HepG2 (cell line): ENCODE measurements around the gene AKT2. TPM values are rescaled to one million over a fixed set of nuclear protein-coding genes. Genes with fewer than 3 reads are reported as not detected.

Experiments used
- ATAC-seq: fragments of 200-7000 bp; cut with Tn5 transposase; 3 replicates; pipeline ENCODE4 v1.9.1; 2020; ENCODE audit warnings: mild to moderate bottlenecking, moderate library complexity
- BruUV-seq: library from RNA; stranded (reverse); fragments of 400-500 nt; replicated peaks from 2 replicates; lab custom pipeline; 2021; lab: Mats Ljungman, UMichigan
- CTCF ChIA-PET: fragments of 300-600 bp; formaldehyde crosslinking; extraction: SDS; loops from one replicate; lab custom pipeline; 2021; ENCODE audit warnings: low total read pairs, inconsistent platforms, low intra/inter-chr PET ratio; lab: Yijun Ruan, JAX
- POLR2A ChIA-PET: fragments of 350-600 bp; sonication (Branson Sonifier 250); formaldehyde crosslinking; loops from one replicate; lab custom pipeline; 2020; ENCODE audit warnings: antibody characterized with exemption, inconsistent platforms; lab: Yijun Ruan, JAX
- DNase-seq: peaks from one replicate; pipeline ENCODE4 v3.0.0-alpha.2; 2015; ENCODE audit warnings: low spot score
- FAIRE-seq: peaks from 3 replicates; lab custom pipeline; 2011; peaks lifted over from hg19 to GRCh38; lab: Jason Lieb, UNC
- H2AFZ ChIP-seq: one replicate; pipeline ENCODE4 v1.6.1; 2011; ENCODE audit warnings: low read length, inconsistent platforms
- H3K27ac ChIP-seq: fragments of 300-600 bp; 3 replicates; pipeline ENCODE4 v1.8.0; 2011; ENCODE audit warnings: mixed run types, mild to moderate bottlenecking, mixed read lengths, low read length, inconsistent platforms; ENCODE audit not compliant: insufficient read depth; ENCODE audit errors: extremely low read length
- H3K27me3 ChIP-seq, 2 experiments: fragments of 200-600 bp in 1 of 2; 2 replicates in 1 of 2; 3 replicates in 1 of 2; pipeline versions ENCODE4 v1.6.0 to v1.8.0; 2011; ENCODE audit warnings: low read length in 2 of 2, mild to moderate bottlenecking in 2 of 2, moderate library complexity in 2 of 2, inconsistent platforms in 1 of 2; ENCODE audit not compliant: insufficient read depth in 2 of 2, control insufficient read depth in 1 of 2
- H3K36me3 ChIP-seq, 2 experiments: fragments of 200-600 bp in 1 of 2; replicated peaks in 1 of 2; 2 replicates in 1 of 2; 3 replicates in 1 of 2; pipeline versions ENCODE4 v1.5.1 to v1.8.0; 2011; ENCODE audit warnings: low read length in 2 of 2, inconsistent platforms in 1 of 2; ENCODE audit not compliant: insufficient read depth in 2 of 2, control insufficient read depth in 1 of 2
- H3K4me1 ChIP-seq: 2 replicates; pipeline ENCODE4 v1.5.1; 2012; ENCODE audit warnings: low read length, inconsistent platforms; ENCODE audit not compliant: insufficient read depth
- H3K4me2 ChIP-seq: 2 replicates; pipeline ENCODE4 v1.6.0; 2011; ENCODE audit warnings: low read depth, low read length, inconsistent platforms
- H3K4me3 ChIP-seq, 3 experiments: fragments of 200-600 bp in 1 of 3; sonication (generic), shearing (Covaris generic) in 1 of 3; replicated peaks in 1 of 3; 2 replicates each; pipeline ENCODE4 v1.5.1; 2011 to 2016; ENCODE audit warnings: low read length in 3 of 3, inconsistent platforms in 2 of 3, low read depth in 2 of 3, mild to moderate bottlenecking in 2 of 3, control low read depth in 1 of 3, mixed read lengths in 1 of 3; ENCODE audit not compliant: insufficient read depth in 1 of 3
- H3K79me2 ChIP-seq: one replicate; pipeline ENCODE4 v1.6.1; 2011; ENCODE audit warnings: low read length, inconsistent platforms; ENCODE audit not compliant: insufficient read depth
- H3K9ac ChIP-seq: 2 replicates; pipeline ENCODE4 v1.6.0; 2011; ENCODE audit warnings: mild to moderate bottlenecking, low read depth, low read length, inconsistent platforms; ENCODE audit not compliant: insufficient read depth
- H3K9me3 ChIP-seq: 2 replicates; pipeline ENCODE4 v1.5.1; 2012; ENCODE audit warnings: mild to moderate bottlenecking, low read length
- H4K20me1 ChIP-seq: 2 replicates; pipeline ENCODE4 v1.6.0; 2011; ENCODE audit warnings: inconsistent platforms, mild to moderate bottlenecking, low read length, moderate library complexity; ENCODE audit not compliant: insufficient read depth
- CENPBD1 ChIP-seq: sonication (generic); formaldehyde crosslinking; IDR thresholded peaks from 2 replicates; pipeline ENCODE4 v1.8.0; 2022; ENCODE audit warnings: missing genetic modification reagents, low read depth, mild to moderate bottlenecking, borderline replicate concordance
- JUNB ChIP-seq: sonication (generic); formaldehyde crosslinking; IDR thresholded peaks from 2 replicates; pipeline ENCODE4 v1.8.0; 2022; ENCODE audit warnings: missing genetic modification reagents, mild to moderate bottlenecking, borderline replicate concordance
- ZBTB33 ChIP-seq: sonication (generic); formaldehyde crosslinking; IDR thresholded peaks from 2 replicates; pipeline ENCODE4 v1.4.0; 2020; ENCODE audit warnings: missing genetic modification reagents
- ZGPAT ChIP-seq: IDR thresholded peaks from 2 replicates; pipeline ENCODE4 v1.6.1; 2016; ENCODE audit warnings: mild to moderate bottlenecking
- WGBS: methylation state at CpG from one replicate; pipeline ENCODE4 v1.1.6; 2017; ENCODE audit warnings: low lambda C conversion rate; 5-methylcytosine and 5-hydroxymethylcytosine counted together
- in situ Hi-C: cut with HindIII; loops from 2 replicates; pipeline ENCODE4 v1.10.0; 2017; ENCODE audit warnings: low pct_unique_long_range_greater_than_20kb; ENCODE audit not compliant: extremely low pct_ligation_motif_present
- intact Hi-C: fragments of 100-400 bp; cut with micrococcal nuclease; formaldehyde crosslinking; loops from one replicate; pipeline ENCODE4 v1.10.0; 2022; ENCODE audit not compliant: unreplicated experiment
- polyA plus RNA-seq, 8 experiments: library from polyadenylated mRNA; depleted of rRNA in 3 of 8; stranded (reverse) in 7 of 8; unstranded in 1 of 8; fragments of >200 nt; fragmentation: Illumina TruSeq in 4 of 8; extraction: Trizol in 4 of 8; gene quantifications; 2 replicates each; pipeline versions ENCODE4 v1.2.1 to v1.2.3, GENCODE V29; 2011 to 2016; ENCODE audit warnings: low read depth in 4 of 8, missing spikeins in 1 of 8, mixed read lengths in 1 of 8; ENCODE audit not compliant: insufficient read depth in 1 of 8
- total RNA-seq, 5 experiments: library from RNA; depleted of rRNA; stranded (reverse); fragments of >200 nt; fragmentation: Illumina TruSeq; extraction: Trizol; gene quantifications; 2 replicates each; pipeline ENCODE4 v1.2.3, GENCODE V29; 2016; ENCODE audit warnings: low read depth in 1 of 5
- TF ChIP-seq, protein P1 (sequence below): sonication (generic); formaldehyde crosslinking; IDR thresholded peaks from 2 replicates; pipeline ENCODE4 v1.5.1; 2020; ENCODE audit warnings: mild to moderate bottlenecking, missing genetic modification reagents
- TF ChIP-seq, protein P2 (sequence below): sonication (generic); formaldehyde crosslinking; IDR thresholded peaks from 2 replicates; pipeline ENCODE4 v1.8.0; 2022; ENCODE audit warnings: mild to moderate bottlenecking, missing genetic modification reagents, moderate library complexity

Gene AKT2
- total and polyA plus RNA-seq, 2 of the 13 experiments (the other 11 are each of a cell fraction or from before 2014, with no cell fraction given): 82.1 to 173 TPM

- TF ChIP-seq, protein P1, sequence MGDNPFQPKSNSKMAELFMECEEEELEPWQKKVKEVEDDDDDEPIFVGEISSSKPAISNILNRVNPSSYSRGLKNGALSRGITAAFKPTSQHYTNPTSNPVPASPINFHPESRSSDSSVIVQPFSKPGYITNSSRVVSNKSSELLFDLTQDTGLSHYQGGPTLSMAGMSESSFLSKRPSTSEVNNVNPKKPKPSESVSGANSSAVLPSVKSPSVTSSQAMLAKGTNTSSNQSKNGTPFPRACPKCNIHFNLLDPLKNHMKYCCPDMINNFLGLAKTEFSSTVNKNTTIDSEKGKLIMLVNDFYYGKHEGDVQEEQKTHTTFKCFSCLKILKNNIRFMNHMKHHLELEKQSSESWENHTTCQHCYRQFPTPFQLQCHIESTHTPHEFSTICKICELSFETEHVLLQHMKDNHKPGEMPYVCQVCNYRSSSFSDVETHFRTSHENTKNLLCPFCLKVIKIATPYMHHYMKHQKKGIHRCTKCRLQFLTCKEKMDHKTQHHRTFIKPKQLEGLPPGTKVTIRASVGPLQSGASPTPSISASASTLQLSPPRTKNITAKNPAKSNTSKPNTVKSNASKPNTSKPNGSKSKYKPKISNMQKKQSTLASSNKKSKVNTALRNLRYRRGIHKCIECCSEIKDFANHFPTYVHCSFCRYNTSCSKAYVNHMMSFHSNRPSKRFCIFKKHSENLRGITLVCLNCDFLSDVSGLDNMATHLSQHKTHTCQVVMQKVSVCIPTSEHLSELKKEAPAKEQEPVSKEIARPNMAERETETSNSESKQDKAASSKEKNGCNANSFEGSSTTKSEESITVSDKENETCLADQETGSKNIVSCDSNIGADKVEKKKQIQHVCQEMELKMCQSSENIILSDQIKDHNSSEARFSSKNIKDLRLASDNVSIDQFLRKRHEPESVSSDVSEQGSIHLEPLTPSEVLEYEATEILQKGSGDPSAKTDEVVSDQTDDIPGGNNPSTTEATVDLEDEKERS (CRISPR knock-in tag): 0 out of 2 replicates have a peak, but pooled peaks have one; percentile 24
- TF ChIP-seq CENPBD1 (CRISPR knock-in tag) (no peak), ZBTB33 (CRISPR knock-in tag) (peak; percentile 98)
Measured at GRCh38 chr19:40217027-40217810, 67.9 kb downstream of the AKT2 start (continued).

DNA sequence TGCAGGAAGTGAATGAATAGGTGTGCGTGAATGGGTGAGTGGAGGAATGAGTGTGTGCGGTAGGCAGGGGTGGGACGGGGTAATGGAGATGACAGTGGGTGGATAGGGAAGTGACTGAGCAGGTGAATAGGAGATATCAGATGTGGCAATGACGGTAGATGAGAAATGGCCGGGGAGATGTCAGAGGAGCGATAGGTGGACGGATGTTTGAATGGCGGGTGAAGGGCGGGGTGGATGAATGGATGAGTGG lies 68.4 kb downstream of the AKT2 start:
- no TSS peak for BruUV-seq
- WGBS: 74% methylated on average over 9 of the region's 9 CpGs
- Histone ChIP-seq H4K20me1 (no peaks in the 10 kb centered on the region), H3K27ac (no peak overlapping the region), H3K79me2 (no peaks in the 10 kb centered on the region), H3K4me2 (no peak overlapping the region), H3K36me3 (no peaks in the 10 kb centered on the region), H3K9ac (no peak overlapping the region), H3K4me1 (peaks cover 7% of the 10 kb centered on the region), H3K27me3 (peaks cover 0 to 7% of the 10 kb centered on the region in 2 experiments; a peak in 1 of 5 replicates), H3K4me3 (no peak overlapping the region), H2AFZ (no peak overlapping the region), H3K9me3 (no peaks in the 10 kb centered on the region)
- DNase-seq (no peak), ATAC-seq (no peak), FAIRE-seq (no peak)
- CTCF ChIA-PET: no interaction called here
- in situ Hi-C loops: no loop called here
- intact Hi-C loops: no loop called here
- POLR2A ChIA-PET: no interaction called here
- TF ChIP-seq, protein P2, sequence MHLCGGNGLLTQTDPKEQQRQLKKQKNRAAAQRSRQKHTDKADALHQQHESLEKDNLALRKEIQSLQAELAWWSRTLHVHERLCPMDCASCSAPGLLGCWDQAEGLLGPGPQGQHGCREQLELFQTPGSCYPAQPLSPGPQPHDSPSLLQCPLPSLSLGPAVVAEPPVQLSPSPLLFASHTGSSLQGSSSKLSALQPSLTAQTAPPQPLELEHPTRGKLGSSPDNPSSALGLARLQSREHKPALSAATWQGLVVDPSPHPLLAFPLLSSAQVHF (CRISPR knock-in tag): 0 out of 2 replicates have a peak, but pooled peaks have one; percentile 13
- TF ChIP-seq JUNB (CRISPR knock-in tag) (0 out of 2 replicates have a peak, but pooled peaks have one; percentile 32), ZGPAT (no peak)
- TF ChIP-seq, protein P1 (CRISPR knock-in tag): no peak
